ENCODE measurements around the gene L1CAM. TPM values are rescaled to one million over a fixed set of nuclear protein-coding genes. Genes with fewer than 3 reads are reported as not detected.
A peak's percentile ranks its signal among the peaks of the same experiment; 100 is the strongest.

L1CAM gene
- polyA plus RNA-seq, 3 donors: 0.55 TPM; not detected in 2

- H3K9me3 ChIP-seq (replicated peaks in 1 of 2; ENCODE audit: control insufficient read depth in 1 of 2, insufficient read depth in 1 of 2, low read length in 2 of 2): no peaks in the 10 kb centered on the region
- peaks cover 48 to 74% of the 10 kb centered on the region in 2 donors for H3K4me1 ChIP-seq (ENCODE audit: control insufficient read depth in 1 of 2, insufficient read depth in 2 of 2, low read length in 2 of 2)
- peak; percentile 91 to 98 (median 95) for DNase-seq
- H3K4me3 ChIP-seq (replicated peaks in 1 of 3; ENCODE audit: low read depth in 2 of 3, low read length in 3 of 3): peak overlapping the region; percentile 44 to 90 (median 89)
- peak overlapping the region; percentile 94 to 99 for H3K27ac ChIP-seq (ENCODE audit: low read depth in 1 of 2, low read length in 2 of 2)
- H3K27me3 ChIP-seq (ENCODE audit: control insufficient read depth in 2 of 2, insufficient read depth in 2 of 2, low read length in 2 of 2): no peaks in the 10 kb centered on the region
- H3K4me2 ChIP-seq (replicated peaks; ENCODE audit: extremely low read depth, low read length, poor library complexity, severe bottlenecking): peak overlapping the region; percentile 97
- H2AFZ ChIP-seq (ENCODE audit: insufficient read depth, low read depth, low read length, poor library complexity, severe bottlenecking): peak overlapping the region; percentile 31
- peak overlapping the region; percentile 82 for H3K9ac ChIP-seq (ENCODE audit: insufficient read depth, low read length, poor library complexity, severe bottlenecking)
- Mint-ChIP-seq H3K27ac (peak overlapping the region; percentile 93 to 99 (median 98)), H3K4me1 (peaks cover 26% of the 10 kb centered on the region), H3K36me3 (peaks cover 17 to 37% of the 10 kb centered on the region in 2 donors), H3K9me3 (peaks cover 0 to 17% (median 6%) of the 10 kb centered on the region in 7 donors), H3K27me3 (ENCODE audit: low read depth in 3 of 3) (peaks cover 0 to 29% (median 2%) of the 10 kb centered on the region in 3 donors), H3K4me3 (peak overlapping the region; percentile 83 to 90)
- peaks cover 31 to 35% of the 10 kb centered on the region in 2 donors for H3K36me3 ChIP-seq (replicated peaks in 1 of 2; ENCODE audit: control insufficient read depth in 1 of 2, insufficient read depth in 2 of 2, low read length in 2 of 2)
- H4K20me1 ChIP-seq (ENCODE audit: insufficient read depth, low read length): peaks cover 92% of the 10 kb centered on the region
- TF ChIP-seq, protein P1, sequence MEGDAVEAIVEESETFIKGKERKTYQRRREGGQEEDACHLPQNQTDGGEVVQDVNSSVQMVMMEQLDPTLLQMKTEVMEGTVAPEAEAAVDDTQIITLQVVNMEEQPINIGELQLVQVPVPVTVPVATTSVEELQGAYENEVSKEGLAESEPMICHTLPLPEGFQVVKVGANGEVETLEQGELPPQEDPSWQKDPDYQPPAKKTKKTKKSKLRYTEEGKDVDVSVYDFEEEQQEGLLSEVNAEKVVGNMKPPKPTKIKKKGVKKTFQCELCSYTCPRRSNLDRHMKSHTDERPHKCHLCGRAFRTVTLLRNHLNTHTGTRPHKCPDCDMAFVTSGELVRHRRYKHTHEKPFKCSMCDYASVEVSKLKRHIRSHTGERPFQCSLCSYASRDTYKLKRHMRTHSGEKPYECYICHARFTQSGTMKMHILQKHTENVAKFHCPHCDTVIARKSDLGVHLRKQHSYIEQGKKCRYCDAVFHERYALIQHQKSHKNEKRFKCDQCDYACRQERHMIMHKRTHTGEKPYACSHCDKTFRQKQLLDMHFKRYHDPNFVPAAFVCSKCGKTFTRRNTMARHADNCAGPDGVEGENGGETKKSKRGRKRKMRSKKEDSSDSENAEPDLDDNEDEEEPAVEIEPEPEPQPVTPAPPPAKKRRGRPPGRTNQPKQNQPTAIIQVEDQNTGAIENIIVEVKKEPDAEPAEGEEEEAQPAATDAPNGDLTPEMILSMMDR (IDR thresholded peaks at IDR 0.05): no peak
- H3K79me2 ChIP-seq (ENCODE audit: insufficient read depth, low read length): peaks cover 62% of the 10 kb centered on the region
- intact Hi-C loops (cut with micrococcal nuclease): loop anchor here (5.0 to 10.0 kb wide), 4 partner anchors 133 to 206 kb away; partner anchors contain the start of genes IDH3G (in 2 of the 2), SSR4 (in 2 of the 2), ABCD1 (in 1 of the 2) and BCAP31 (in 1 of the 2)
- under 1% methylated on average over 42 of the region's 76 CpGs for WGBS (ENCODE audit: insufficient coverage)
Measured at GRCh38 chrX:153927922-153928760, 42.2 kb upstream of the L1CAM start.

- Histone ChIP-seq H3K4me3 (replicated peaks in 1 of 3; ENCODE audit: low read depth in 2 of 3, low read length in 3 of 3) (peak overlapping the region; percentile 44 to 90 (median 89)), H4K20me1 (ENCODE audit: insufficient read depth, low read length) (peaks cover 92% of the 10 kb centered on the region), H3K36me3 (replicated peaks in 1 of 2; ENCODE audit: control insufficient read depth in 1 of 2, insufficient read depth in 2 of 2, low read length in 2 of 2) (peaks cover 30 to 31% of the 10 kb centered on the region in 2 donors), H3K9ac (ENCODE audit: insufficient read depth, low read length, poor library complexity, severe bottlenecking) (peak overlapping the region; percentile 82), H3K27ac (ENCODE audit: low read depth in 1 of 2, low read length in 2 of 2) (peak overlapping the region; percentile 94 to 99), H2AFZ (ENCODE audit: insufficient read depth, low read depth, low read length, poor library complexity, severe bottlenecking) (peak overlapping the region; percentile 31), H3K9me3 (replicated peaks in 1 of 2; ENCODE audit: control insufficient read depth in 1 of 2, insufficient read depth in 1 of 2, low read length in 2 of 2) (no peaks in the 10 kb centered on the region), H3K4me2 (replicated peaks; ENCODE audit: extremely low read depth, low read length, poor library complexity, severe bottlenecking) (peak overlapping the region; percentile 97), H3K4me1 (ENCODE audit: control insufficient read depth in 1 of 2, insufficient read depth in 2 of 2, low read length in 2 of 2) (peaks cover 54 to 80% of the 10 kb centered on the region in 2 donors), H3K79me2 (ENCODE audit: insufficient read depth, low read length) (peaks cover 62% of the 10 kb centered on the region), H3K27me3 (ENCODE audit: control insufficient read depth in 2 of 2, insufficient read depth in 2 of 2, low read length in 2 of 2) (no peaks in the 10 kb centered on the region)
- intact Hi-C loops (cut with micrococcal nuclease): loop anchor here (5.0 to 10.0 kb wide), 4 partner anchors 133 to 205 kb away; partner anchors contain the start of genes IDH3G (in 2 of the 2), SSR4 (in 2 of the 2), ABCD1 (in 1 of the 2) and BCAP31 (in 1 of the 2)
- Mint-ChIP-seq H3K27ac (peak overlapping the region; percentile 93 to 99 (median 98)), H3K4me1 (peaks cover 30% of the 10 kb centered on the region), H3K27me3 (ENCODE audit: low read depth in 3 of 3) (peaks cover 0 to 28% (median 2%) of the 10 kb centered on the region in 3 donors), H3K9me3 (peaks cover 0 to 17% (median 6%) of the 10 kb centered on the region in 7 donors), H3K36me3 (peaks cover 17 to 40% of the 10 kb centered on the region in 2 donors), H3K4me3 (peak overlapping the region; percentile 83 to 90)
- DNase-seq: no peak
- WGBS (ENCODE audit: insufficient coverage): 0% methylated on average over 1 of the region's 8 CpGs
- TF ChIP-seq, protein P1 (IDR thresholded peaks at IDR 0.05): no peak
Measured at GRCh38 chrX:153927672-153927921, 41.6 kb upstream of the L1CAM start.

Data from CD14-positive monocyte (primary cell).